Astrocyte of the spinal cord (primary cell): ENCODE measurements around the gene BCL11A.

Source experiments
- DNase-seq: peaks from one replicate; pipeline ENCODE4 v3.0.0; 2011; ENCODE audit warnings: low read depth, low spot score
- H3K4me3 ChIP-seq: 2 replicates; pipeline ENCODE4 v1.5.1; 2011; ENCODE audit warnings: low read depth, mild to moderate bottlenecking, low read length, moderate library complexity
- CTCF ChIP-seq: IDR thresholded peaks from 2 replicates; pipeline ENCODE4 v1.5.1; 2012; ENCODE audit warnings: low read depth, mild to moderate bottlenecking, low read length, inconsistent platforms
- in situ Hi-C: cut with HindIII; loops from 2 replicates; pipeline ENCODE4 v1.10.0; 2017; ENCODE audit warnings: low sequenced_read_pairs

Gene BCL11A

GRCh38 chr2:60450488-60450887, 103.0 kb downstream of the BCL11A start:
- in situ Hi-C loops: no loop called here
- DNase-seq: no peak
- H3K4me3 ChIP-seq: no peak overlapping the region
- TF ChIP-seq CTCF: no peak

GRCh38 chr2:60447943-60448342, 105.5 kb downstream of the BCL11A start:
- H3K4me3 ChIP-seq: no peak overlapping the region
- in situ Hi-C loops: no loop called here
- no peak for DNase-seq
- TF ChIP-seq CTCF: no peak

GRCh38 chr2:60446413-60447267, 106.8 kb downstream of the BCL11A start:
- no peak overlapping the region for H3K4me3 ChIP-seq
- in situ Hi-C loops: no loop called here
- no peak for DNase-seq
- TF ChIP-seq CTCF: no peak

GRCh38 chr2:60445684-60446179, 107.7 kb downstream of the BCL11A start:
- no peak for TF ChIP-seq CTCF
- no peak overlapping the region for H3K4me3 ChIP-seq
- in situ Hi-C loops: no loop called here
- no peak for DNase-seq

GRCh38 chr2:60442608-60443007, 110.8 kb downstream of the BCL11A start:
- DNase-seq: no peak

GRCh38 chr2:60441800-60442199, 111.7 kb downstream of the BCL11A start:
- in situ Hi-C loops: no loop called here
- DNase-seq: no peak
- no peak for TF ChIP-seq CTCF
- no peak overlapping the region for H3K4me3 ChIP-seq

More at GRCh38 chr2:60442608-60443007, 110.8 kb downstream of the BCL11A start:
- H3K4me3 ChIP-seq: no peak overlapping the region
- no peak for TF ChIP-seq CTCF
- in situ Hi-C loops: no loop called here
